Keratinocyte (primary cell): ENCODE results near the gene FCHO2. TPM values are rescaled to one million over a fixed set of nuclear protein-coding genes. Genes with fewer than 3 reads are reported as not detected.

Source experiments
- DNase-seq: peaks from one replicate; pipeline ENCODE4 v3.0.0-alpha.2; 2011; ENCODE audit warnings: low read depth, missing footprints, low spot score
- FAIRE-seq: peaks from 2 replicates; lab custom pipeline; 2011; peaks lifted over from hg19 to GRCh38; lab: Jason Lieb, UNC
- H2AFZ ChIP-seq: 2 replicates; pipeline ENCODE4 v1.6.0; 2012; ENCODE audit warnings: low read length, control low read depth, inconsistent platforms; ENCODE audit not compliant: control insufficient read depth
- H3K27ac ChIP-seq: 2 replicates; pipeline ENCODE4 v1.5.1; 2011; ENCODE audit warnings: low read length; ENCODE audit not compliant: control insufficient read depth, insufficient read depth
- H3K27me3 ChIP-seq: 3 replicates; pipeline ENCODE4 v1.6.0; 2011; ENCODE audit warnings: low read length; ENCODE audit not compliant: control insufficient read depth, insufficient read depth; ENCODE audit errors: extremely low read depth
- H3K36me3 ChIP-seq, 2 experiments: 2 replicates in 1 of 2; 3 replicates in 1 of 2; pipeline ENCODE4 v1.5.1; 2011; ENCODE audit warnings: low read length in 2 of 2, mild to moderate bottlenecking in 1 of 2; ENCODE audit not compliant: control insufficient read depth in 2 of 2, insufficient read depth in 2 of 2; ENCODE audit errors: extremely low read depth in 1 of 2
- H3K4me1 ChIP-seq: 3 replicates; pipeline ENCODE4 v1.5.1; 2011; ENCODE audit warnings: low read length; ENCODE audit not compliant: control insufficient read depth, insufficient read depth; ENCODE audit errors: extremely low read depth
- H3K4me2 ChIP-seq: 3 replicates; pipeline ENCODE4 v1.6.0; 2011; ENCODE audit warnings: low read depth, low read length; ENCODE audit not compliant: control insufficient read depth, insufficient read depth; ENCODE audit errors: extremely low read depth
- H3K4me3 ChIP-seq, 3 experiments: fragments of 200-600 bp in 1 of 3; sonication (generic) in 1 of 3; 2 replicates in 2 of 3; 3 replicates in 1 of 3; pipeline ENCODE4 v1.5.1; 2011 to 2016; ENCODE audit warnings: low read length in 3 of 3, mild to moderate bottlenecking in 3 of 3, control low read depth in 2 of 3, inconsistent platforms in 1 of 3, low read depth in 1 of 3, mixed read lengths in 1 of 3, mixed run types in 1 of 3, moderate library complexity in 1 of 3; ENCODE audit not compliant: control insufficient read depth in 2 of 3, insufficient read depth in 2 of 3; ENCODE audit errors: extremely low read depth in 1 of 3
- H3K79me2 ChIP-seq: 2 replicates; pipeline ENCODE4 v1.6.0; 2012; ENCODE audit warnings: low read length; ENCODE audit not compliant: control insufficient read depth, insufficient read depth
- H3K9ac ChIP-seq: 3 replicates; pipeline ENCODE4 v1.6.0; 2011; ENCODE audit warnings: low read length; ENCODE audit not compliant: control insufficient read depth, insufficient read depth; ENCODE audit errors: extremely low read depth
- H3K9me1 ChIP-seq: 3 replicates; pipeline ENCODE4 v1.6.0; 2011; ENCODE audit warnings: low read length; ENCODE audit not compliant: control insufficient read depth, insufficient read depth; ENCODE audit errors: extremely low read depth
- H3K9me3 ChIP-seq: 2 replicates; pipeline ENCODE4 v1.5.1; 2012; ENCODE audit warnings: low read depth, low read length; ENCODE audit not compliant: control insufficient read depth
- H4K20me1 ChIP-seq: 3 replicates; pipeline ENCODE4 v1.6.0; 2011; ENCODE audit warnings: low read length; ENCODE audit not compliant: control insufficient read depth, insufficient read depth; ENCODE audit errors: extremely low read depth
- CTCF ChIP-seq, 3 experiments: IDR thresholded peaks in 1 of 3; conservative IDR thresholded peaks in 1 of 3; optimal IDR thresholded peaks in 1 of 3; 2 replicates in 2 of 3; 3 replicates in 1 of 3; pipeline versions ENCODE3 to v1.5.1; 2011; ENCODE audit warnings: low read length in 3 of 3, mild to moderate bottlenecking in 3 of 3, moderate library complexity in 2 of 3, control low read depth in 1 of 3, inconsistent platforms in 1 of 3; ENCODE audit not compliant: insufficient read depth in 2 of 3; ENCODE audit errors: extremely low read depth in 1 of 3
- EZH2 ChIP-seq: IDR thresholded peaks from one replicate; pipeline ENCODE4 v1.6.1; 2012; ENCODE audit warnings: inconsistent platforms, mild to moderate bottlenecking, low read length, moderate library complexity
- dilution Hi-C: fragments of 300-500 bp; cut with MboI; formaldehyde crosslinking; loops from one replicate; pipeline ENCODE4 v1.7.0; 2020; ENCODE audit warnings: low sequenced_read_pairs; ENCODE audit not compliant: extremely low pct_ligation_motif_present
- polyA minus RNA-seq, 3 experiments: library from RNA; depleted of rRNA, polyadenylated mRNA; stranded (reverse); fragments of >200 nt; gene quantifications; 1 replicate in 1 of 3; 2 replicates in 1 of 3; 3 replicates in 1 of 3; pipeline ENCODE4 v1.2.3, GENCODE V29; 2011
- polyA plus RNA-seq, 5 experiments: library from polyadenylated mRNA; depleted of rRNA in 3 of 5; stranded (reverse) in 3 of 5; stranded (forward) in 1 of 5; unstranded in 1 of 5; fragments of >200 nt; gene quantifications; 1 replicate in 1 of 5; 2 replicates in 3 of 5; 3 replicates in 1 of 5; pipeline versions ENCODE4 v1.2.1 to v1.2.3, GENCODE V29; 2011 to 2012; ENCODE audit warnings: missing spikeins in 2 of 5, low read depth in 1 of 5, low replicate concordance in 1 of 5

Gene FCHO2
- polyA plus RNA-seq (7.8 to 14.8 TPM (median 10.6 TPM) in 3 replicates), polyA minus RNA-seq (18.5 to 43.0 TPM (median 32.9 TPM) in 3 replicates)
- polyA plus RNA-seq (2011; ENCODE audit: low read depth): 35.7 TPM
- 6.8 and 9.1 TPM in 2 replicates for polyA plus RNA-seq (2011; cell fraction: cytosol; rRNA removed)
- polyA plus RNA-seq (2011; cell fraction: nucleus; rRNA removed): 14.3 and 18.1 TPM in 2 replicates
- 6.9 and 14.6 TPM in 2 replicates for polyA plus RNA-seq (2012; ENCODE audit: low replicate concordance)
- 17.1 TPM for polyA minus RNA-seq (2011; cell fraction: cytosol; rRNA and poly(A)+ RNA removed)
- 20.2 and 29.9 TPM in 2 replicates for polyA minus RNA-seq (2011; cell fraction: nucleus; rRNA and poly(A)+ RNA removed)

- dilution Hi-C loops: no loop called here
- H3K4me2 ChIP-seq: peak within 1 kb of the TSS; percentile 99
- no peaks in the 10 kb centered on the region for H3K9me1 ChIP-seq
- H3K27me3 ChIP-seq: no peaks in the 10 kb centered on the region
- DNase-seq (peak; percentile 92), FAIRE-seq (peak; percentile 13)
- H3K9ac ChIP-seq: peak within 1 kb of the TSS; percentile 97
- H3K4me1 ChIP-seq: peaks cover 38% of the 10 kb centered on the region
- no peaks in the 10 kb centered on the region for H4K20me1 ChIP-seq
- H3K9me3 ChIP-seq: no peaks in the 10 kb centered on the region
- no peaks in the 10 kb centered on the region for H3K36me3 ChIP-seq
- peaks cover 41% of the 10 kb centered on the region for H3K79me2 ChIP-seq
- peak within 1 kb of the TSS; percentile 91 for H2AFZ ChIP-seq
- TF ChIP-seq EZH2 (no peak), CTCF (optimal IDR thresholded peaks at IDR 0.05 in 1 of 3, IDR thresholded peaks at IDR 0.05 in 1 of 3, conservative IDR thresholded peaks at IDR 0.05 in 1 of 3; ENCODE audit: extremely low read depth in 1 of 3, insufficient read depth in 2 of 3, low read length in 3 of 3) (peak; percentile 58 to 95 (median 88))
- H3K4me3 ChIP-seq: peak within 1 kb of the TSS; percentile 74 to 96 (median 91)
- peak within 1 kb of the TSS; percentile 99 for H3K27ac ChIP-seq
These were observed at the start of gene FCHO2 for GRCh38 chr5:72955768-72956323. Gene FCHO2, plus strand, starts transcription at chr5:72956041. Its CDS starts 56 bp downstream, at chr5:72956097.

GRCh38 chr5:72906806-72907205 lies 49.0 kb upstream of the FCHO2 start:
- H3K36me3 ChIP-seq: peaks cover 15 to 46% of the 10 kb centered on the region in 2 experiments

More at GRCh38 chr5:72906806-72907205, 49.0 kb upstream of the FCHO2 start:
- Histone ChIP-seq H4K20me1 (no peaks in the 10 kb centered on the region), H3K4me2 (no peak overlapping the region), H3K27ac (no peak overlapping the region), H3K79me2 (no peaks in the 10 kb centered on the region), H3K9ac (no peak overlapping the region), H3K4me3 (no peak overlapping the region), H3K27me3 (no peaks in the 10 kb centered on the region), H3K4me1 (no peaks in the 10 kb centered on the region), H3K9me3 (no peaks in the 10 kb centered on the region), H2AFZ (no peak overlapping the region), H3K9me1 (no peaks in the 10 kb centered on the region)
- no peak for TF ChIP-seq EZH2
- TF ChIP-seq CTCF (optimal IDR thresholded peaks at IDR 0.05 in 1 of 3, IDR thresholded peaks at IDR 0.05 in 1 of 3, conservative IDR thresholded peaks at IDR 0.05 in 1 of 3; ENCODE audit: extremely low read depth in 1 of 3, insufficient read depth in 2 of 3, low read length in 3 of 3): no peak
- FAIRE-seq: no peak
- no peak for DNase-seq
- dilution Hi-C loops: no loop called here
